HG03066 (cell line): ENCODE results near the gene PHF12.
A peak's percentile ranks its signal among the peaks of the same experiment; 100 is the strongest.

ENCODE experiments used
- ATAC-seq: cut with Tn5 transposase; IDR thresholded peaks from one replicate; pipeline ENCODE4 v1.9.1; 2021; ENCODE audit warnings: low read depth; ENCODE audit not compliant: unreplicated experiment

PHF12 gene

GRCh38 chr17:28956861-28957260 is 5.5 kb upstream of the PHF12 start:
- ATAC-seq = no peak

GRCh38 chr17:28956112-28956511 is 4.8 kb upstream of the PHF12 start:
- ATAC-seq = no peak

GRCh38 chr17:28955408-28955807 is 4.1 kb upstream of the PHF12 start:
- no peak for ATAC-seq

GRCh38 chr17:28954886-28955285 is 3.6 kb upstream of the PHF12 start:
- no peak for ATAC-seq

- no peak for ATAC-seq
These were observed 2.3 kb upstream of the PHF12 start for GRCh38 chr17:28953444-28954118.

GRCh38 chr17:28951991-28952975 is 965 bp upstream of the PHF12 start:
- peak; percentile 58 for ATAC-seq

- ATAC-seq = peak; percentile 3
These were observed 428 bp downstream of the PHF12 start for GRCh38 chr17:28950752-28951427.

- no peak for ATAC-seq
These were observed 1.1 kb downstream of the PHF12 start for GRCh38 chr17:28950017-28950751.

GRCh38 chr17:28949185-28950016 is 1.9 kb downstream of the PHF12 start:
- ATAC-seq = no peak

- no peak for ATAC-seq
These were observed 2.5 kb downstream of the PHF12 start for GRCh38 chr17:28948873-28949184.

- ATAC-seq = no peak
These were observed 3.0 kb downstream of the PHF12 start for GRCh38 chr17:28948342-28948741.

- no peak for ATAC-seq
These were observed 3.7 kb downstream of the PHF12 start for GRCh38 chr17:28947639-28948038.

- no peak for ATAC-seq
These were observed 5.1 kb downstream of the PHF12 start for GRCh38 chr17:28946239-28946638.

- ATAC-seq = no peak
These were observed 6.2 kb downstream of the PHF12 start for GRCh38 chr17:28944862-28945741.

- ATAC-seq = no peak
These were observed 7.0 kb downstream of the PHF12 start for GRCh38 chr17:28944343-28944742.

GRCh38 chr17:28942925-28943324 is 8.4 kb downstream of the PHF12 start:
- ATAC-seq = no peak

- no peak for ATAC-seq
These were observed 10.1 kb downstream of the PHF12 start for GRCh38 chr17:28941251-28941650.

- ATAC-seq = no peak
These were observed 10.6 kb downstream of the PHF12 start for GRCh38 chr17:28940675-28941074.

- no peak for ATAC-seq
These were observed 11.2 kb downstream of the PHF12 start for GRCh38 chr17:28940142-28940541.
